Small intestine (tissue), 7 donors: Measurements from ENCODE around the gene ZNF138. TPM values are rescaled to one million over a fixed set of nuclear protein-coding genes. Genes with fewer than 3 reads are reported as not detected.
"Not testable (repeated sequence)": the region's sequence is repeated elsewhere in the genome, so short reads cannot be mapped to it uniquely, and the experiment has no call there.

Experiments
- DNase-seq, 2 donors: peaks; one replicate each; pipeline versions ENCODE4 v3.0.0 to v3.0.0-alpha.2; 2013
- FAIRE-seq: peaks from 2 replicates; lab custom pipeline; 2012; peaks lifted over from hg19 to GRCh38; lab: Jason Lieb, UNC
- H3K27ac ChIP-seq, 3 donors: one replicate each; pipeline ENCODE4 v1.5.1; 2013; ENCODE audit warnings: low read length in 2 of 3, mild to moderate bottlenecking in 2 of 3, control low read depth in 1 of 3, inconsistent platforms in 1 of 3, low read depth in 1 of 3, moderate library complexity in 1 of 3
- H3K27me3 ChIP-seq, 3 donors: one replicate each; pipeline ENCODE4 v1.6.1; 2013; ENCODE audit warnings: low read length in 3 of 3, inconsistent platforms in 1 of 3; ENCODE audit not compliant: control insufficient read depth in 3 of 3, insufficient read depth in 3 of 3
- H3K36me3 ChIP-seq, 3 donors: one replicate each; pipeline ENCODE4 v1.6.1; 2013; ENCODE audit warnings: low read length in 3 of 3, inconsistent platforms in 1 of 3, low read depth in 1 of 3, mild to moderate bottlenecking in 1 of 3, moderate library complexity in 1 of 3; ENCODE audit not compliant: control insufficient read depth in 3 of 3, insufficient read depth in 2 of 3
- H3K4me1 ChIP-seq, 3 donors: one replicate each; pipeline ENCODE4 v1.6.1; 2013; ENCODE audit warnings: low read length in 2 of 3, inconsistent platforms in 1 of 3, low read depth in 1 of 3, mild to moderate bottlenecking in 1 of 3, moderate library complexity in 1 of 3; ENCODE audit not compliant: control insufficient read depth in 3 of 3, insufficient read depth in 2 of 3
- H3K4me3 ChIP-seq, 3 donors: one replicate each; pipeline ENCODE4 v1.5.1; 2013; ENCODE audit warnings: low read length in 3 of 3, control low read depth in 1 of 3, inconsistent platforms in 1 of 3, low read depth in 1 of 3, mild to moderate bottlenecking in 1 of 3, moderate library complexity in 1 of 3
- H3K9me3 ChIP-seq, 2 donors: one replicate each; pipeline ENCODE4 v1.6.1; 2013; ENCODE audit warnings: low read depth in 1 of 2, low read length in 1 of 2; ENCODE audit not compliant: control insufficient read depth in 2 of 2, insufficient read depth in 1 of 2
- WGBS, 3 donors: extraction: QIAGEN DNeasy Blood & Tissue Kit; methylation state at CpG; one replicate each; pipeline ENCODE4 v1.1.7; 2013; 5-methylcytosine and 5-hydroxymethylcytosine counted together
- polyA plus RNA-seq, 4 donors: library from polyadenylated mRNA; stranded (reverse) in 3 of 4; unstranded in 1 of 4; fragments of 200-250 nt in 3 of 4; fragments of 120-200 nt in 1 of 4; gene quantifications; one replicate each; pipeline versions ENCODE4 v1.2.1 to v1.2.3, GENCODE V29; 2013
- donor health status: healthy with polysubstance abuse.
- donor health status: control.
- donor health status: control.
- donor health status: Bipolar disorder and iron deficiency.
- donor health status: healthy.

Gene ZNF138
- polyA plus RNA-seq, 4 donors = 3.2 to 10.6 (median 3.9) TPM

DNA sequence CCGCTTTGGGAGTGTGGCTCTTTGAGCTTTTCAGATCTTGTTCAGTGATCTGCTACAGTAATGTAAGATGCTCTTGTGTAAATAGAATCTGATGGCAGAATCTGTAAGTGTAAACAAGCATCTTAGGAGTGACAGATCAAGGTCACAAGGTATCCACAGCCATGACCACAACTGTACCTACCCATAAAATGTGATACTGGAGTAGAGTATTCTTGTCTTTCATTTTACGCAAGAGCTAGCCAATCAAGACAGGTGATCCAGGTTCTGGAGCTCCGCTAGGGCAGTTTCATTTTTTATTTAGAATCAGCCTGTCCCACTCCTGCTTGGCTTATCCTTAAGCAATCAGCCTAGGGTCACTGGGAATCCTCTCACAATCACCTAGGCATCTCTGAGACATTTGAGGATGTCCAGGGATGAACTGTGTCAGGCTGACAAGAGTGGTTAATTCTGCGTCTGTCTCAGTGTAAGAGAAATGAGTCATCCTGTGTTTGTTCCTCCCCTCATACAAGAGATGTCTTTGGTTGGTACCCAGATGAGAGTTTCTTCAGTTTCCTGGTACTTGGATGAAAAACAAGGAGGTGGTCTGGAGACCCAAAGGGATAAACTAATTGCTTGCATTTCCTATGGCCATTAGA lies 13.6 kb downstream of the ZNF138 start:
- Histone ChIP-seq H3K36me3 (peaks cover 0 to 5% (median 0%) of the 10 kb centered on the region in 3 donors), H3K27me3 (no peaks in the 10 kb centered on the region), H3K9me3 (peaks cover 0 to 26% of the 10 kb centered on the region in 2 donors), H3K4me1 (no peaks in the 10 kb centered on the region), H3K4me3 (no peak overlapping the region), H3K27ac (no peak overlapping the region)
- no peak for FAIRE-seq
- WGBS, 3 donors = 91 to 97% (median 95%) methylated on average over 4 of the region's 4 CpGs
- no peak for DNase-seq

DNA sequence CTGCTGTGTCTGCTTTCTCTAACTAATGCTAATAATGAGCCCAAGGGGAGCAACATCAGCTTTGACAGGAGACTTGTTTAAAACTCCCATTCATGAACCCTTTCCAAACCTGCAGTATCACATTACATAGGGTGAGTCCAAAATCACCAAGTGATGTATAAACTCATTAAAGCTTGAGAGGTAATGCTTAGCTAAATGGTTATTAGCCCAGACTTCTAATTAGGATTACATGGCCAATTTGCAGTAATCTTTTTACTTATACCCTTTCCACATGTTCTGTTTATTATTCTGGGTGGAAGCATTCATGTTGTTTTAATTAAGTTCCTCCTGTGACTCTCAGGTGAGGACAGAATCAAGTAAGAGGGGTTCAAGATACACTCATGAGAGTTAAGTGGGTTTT lies 17.5 kb downstream of the ZNF138 start:
- Histone ChIP-seq H3K9me3 (peaks cover 0 to 15% of the 10 kb centered on the region in 2 donors), H3K27me3 (no peaks in the 10 kb centered on the region)

DNA sequence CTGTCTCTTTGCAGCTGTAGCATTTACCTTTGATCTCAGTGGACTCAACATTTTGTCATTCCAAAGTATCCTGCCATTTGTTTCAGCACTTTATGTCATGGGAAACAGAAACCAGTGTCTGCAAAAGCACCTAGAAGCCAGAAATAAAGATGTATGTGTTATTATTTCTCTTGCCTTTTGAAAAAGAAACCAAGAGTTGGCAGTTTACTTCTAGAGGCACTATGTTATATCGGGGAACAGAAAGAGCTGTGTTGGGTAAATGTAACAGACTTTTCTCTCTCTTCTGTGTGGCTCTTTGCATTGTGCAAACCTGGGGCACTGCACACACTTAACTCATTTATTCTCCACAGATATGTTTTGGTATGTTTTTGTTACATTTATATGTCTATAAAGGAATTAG lies 36.7 kb downstream of the ZNF138 start:
- FAIRE-seq (no peak), DNase-seq (no peak)
- Histone ChIP-seq H3K27me3 (no peaks in the 10 kb centered on the region), H3K4me1 (no peaks in the 10 kb centered on the region), H3K9me3 (peaks cover 0 to 9% of the 10 kb centered on the region in 2 donors), H3K27ac (no peak overlapping the region), H3K36me3 (peaks cover 0 to 2% (median 0%) of the 10 kb centered on the region in 3 donors), H3K4me3 (no peak overlapping the region)
- 95 to 100% (median 96%) methylated on average over 1 of the region's 1 CpG for WGBS, 3 donors

More for the DNA sequence above, 17.5 kb downstream of the ZNF138 start:
- Histone ChIP-seq H3K36me3 (peaks cover 0 to 2% (median 0%) of the 10 kb centered on the region in 3 donors), H3K27ac (no peak overlapping the region), H3K4me1 (no peaks in the 10 kb centered on the region), H3K4me3 (no peak overlapping the region)
- DNase-seq = no peak
- no peak for FAIRE-seq

DNA sequence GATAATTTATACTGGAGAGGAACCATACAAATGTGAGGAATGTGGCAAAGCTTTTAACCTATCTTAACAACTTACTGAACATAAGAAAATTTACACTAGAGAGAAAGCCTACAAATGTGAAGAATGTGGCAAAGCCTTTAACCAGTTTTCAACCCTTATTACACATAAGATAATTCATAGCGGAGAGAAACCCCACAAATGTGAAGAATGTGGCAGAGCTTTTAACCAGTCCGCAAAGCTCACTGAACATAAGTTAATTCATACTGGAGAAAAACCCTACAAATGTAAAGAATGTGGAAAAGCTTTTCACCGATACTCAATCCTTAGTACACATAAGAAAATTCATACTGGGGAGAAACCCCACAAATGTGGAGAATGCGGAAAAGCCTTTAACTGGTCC lies 37.9 kb downstream of the ZNF138 start:
- Histone ChIP-seq H3K27me3 (no peaks in the 10 kb centered on the region), H3K9me3 (peaks cover 0 to 15% of the 10 kb centered on the region in 2 donors), H3K4me3 (no peak overlapping the region), H3K4me1 (no peaks in the 10 kb centered on the region), H3K27ac (no peak overlapping the region), H3K36me3 (peaks cover 0 to 2% (median 0%) of the 10 kb centered on the region in 3 donors)
- no peak for FAIRE-seq
- WGBS, 3 donors = 85 to 98% (median 86%) methylated on average over 4 of the region's 4 CpGs
- no peak for DNase-seq

DNA sequence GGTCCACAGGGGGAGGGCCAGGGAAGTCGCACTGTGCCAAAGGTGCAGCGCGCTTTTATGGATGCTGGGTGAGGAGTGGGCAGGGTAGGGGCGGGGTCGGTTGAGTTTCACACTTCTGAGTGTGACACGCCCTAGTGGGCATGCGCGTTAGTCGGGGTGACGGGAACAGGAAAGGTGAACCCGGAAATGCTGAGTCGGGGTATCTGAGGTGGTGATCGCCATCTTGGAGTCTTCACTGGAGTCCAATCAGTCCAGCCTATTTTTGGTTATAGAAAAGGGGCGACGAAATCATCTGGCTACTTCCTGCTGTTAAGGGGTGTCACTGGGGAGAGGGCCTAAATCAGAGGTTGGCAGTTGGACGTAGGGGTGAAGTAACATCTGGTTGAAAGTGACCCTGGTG lies 40.8 kb downstream of the ZNF138 start:
- FAIRE-seq (no peak), DNase-seq (no peak)
- Histone ChIP-seq H3K9me3 (peaks cover 0 to 34% of the 10 kb centered on the region in 2 donors), H3K4me1 (no peaks in the 10 kb centered on the region), H3K27me3 (no peaks in the 10 kb centered on the region), H3K4me3 (no peak overlapping the region), H3K36me3 (peaks cover 0 to 2% (median 0%) of the 10 kb centered on the region in 3 donors), H3K27ac (no peak overlapping the region)
- WGBS, 3 donors = 86 to 90% (median 90%) methylated on average over 9 to 16 of the region's 16 CpGs

DNA sequence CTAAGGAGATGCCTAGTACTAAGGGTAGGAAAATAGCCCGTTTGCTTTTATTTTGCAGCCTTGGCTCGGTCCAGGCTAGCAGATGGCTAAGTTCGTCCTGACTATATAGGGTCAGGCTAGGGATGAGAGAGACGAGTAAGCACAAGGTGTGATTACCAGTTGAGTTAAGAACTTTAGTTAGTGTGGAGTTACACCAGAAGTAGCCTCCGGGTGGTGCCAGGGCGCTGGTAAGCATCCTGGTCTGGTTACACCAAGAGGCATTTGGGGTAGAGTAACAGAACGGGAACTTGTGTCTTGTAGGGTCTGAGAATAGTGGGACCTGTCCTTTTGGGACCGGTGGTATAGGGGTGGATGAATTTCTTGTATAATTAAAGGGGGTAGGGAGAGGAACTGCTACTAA lies 41.6 kb downstream of the ZNF138 start:
- not testable (repeated sequence) for FAIRE-seq, H3K27ac ChIP-seq, H3K27me3 ChIP-seq, H3K4me1 ChIP-seq, H3K36me3 ChIP-seq, H3K4me3 ChIP-seq, DNase-seq
- peaks cover 0 to 34% of the 10 kb centered on the region in 2 donors for H3K9me3 ChIP-seq
- WGBS, 3 donors = 89 to 93% (median 90%) methylated on average over 8 of the region's 8 CpGs

DNA sequence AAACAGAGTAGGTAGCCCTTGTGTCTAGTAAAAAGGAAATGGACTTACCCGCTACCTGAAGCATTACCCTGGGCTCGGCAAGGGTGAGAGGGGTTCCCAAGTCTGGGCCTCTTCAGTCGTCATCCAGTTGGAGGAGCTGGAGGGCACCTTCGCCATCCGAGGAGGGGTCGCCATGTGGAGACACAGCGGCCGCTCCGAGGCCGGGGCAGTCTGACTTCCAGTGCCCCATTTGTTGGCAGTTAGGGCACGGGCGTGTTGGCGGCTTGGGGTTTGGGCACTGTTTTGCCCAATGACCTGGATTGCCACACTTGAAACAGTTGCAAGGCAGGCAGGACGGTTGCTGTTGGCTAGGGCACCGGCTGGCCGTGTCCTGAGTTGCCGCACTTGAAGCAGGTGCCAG lies 43.8 kb downstream of the ZNF138 start:
- H3K27me3 ChIP-seq, DNase-seq, FAIRE-seq, H3K27ac ChIP-seq, H3K4me3 ChIP-seq, H3K4me1 ChIP-seq, H3K36me3 ChIP-seq: not testable (repeated sequence)
- peaks cover 0 to 34% of the 10 kb centered on the region in 2 donors for H3K9me3 ChIP-seq
- WGBS, 3 donors = 83 to 100% (median 89%) methylated on average over 7 to 17 of the region's 17 CpGs

DNA sequence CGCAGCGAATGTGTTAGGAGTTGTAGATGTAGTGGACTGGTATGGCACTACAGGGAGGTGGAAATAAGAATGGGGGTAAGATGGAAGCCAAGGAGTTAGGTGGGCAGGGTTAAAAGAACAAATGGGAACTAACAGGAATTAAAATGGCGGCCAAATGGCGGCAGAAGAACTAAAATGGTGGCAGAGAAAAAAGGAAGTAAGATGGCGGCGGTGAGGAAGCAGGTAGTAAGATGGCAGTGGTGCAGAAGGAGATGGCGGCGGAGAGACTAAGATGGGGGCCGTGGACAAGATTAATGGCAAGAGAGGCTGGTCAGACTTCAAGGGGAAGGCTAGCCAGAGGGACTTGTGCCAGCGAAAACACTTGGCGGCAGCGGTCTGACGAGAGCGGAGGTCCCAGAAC lies 44.5 kb downstream of the ZNF138 start:
- peaks cover 0 to 32% of the 10 kb centered on the region in 2 donors for H3K9me3 ChIP-seq
- no peak overlapping the region for H3K27ac ChIP-seq
- H3K4me3 ChIP-seq = no peak overlapping the region
- WGBS, 3 donors = 80 to 85% (median 83%) methylated on average over 14 of the region's 14 CpGs
- DNase-seq = no peak
- H3K4me1 ChIP-seq = no peaks in the 10 kb centered on the region
- no peaks in the 10 kb centered on the region for H3K27me3 ChIP-seq
- no peaks in the 10 kb centered on the region for H3K36me3 ChIP-seq
- no peak for FAIRE-seq

DNA sequence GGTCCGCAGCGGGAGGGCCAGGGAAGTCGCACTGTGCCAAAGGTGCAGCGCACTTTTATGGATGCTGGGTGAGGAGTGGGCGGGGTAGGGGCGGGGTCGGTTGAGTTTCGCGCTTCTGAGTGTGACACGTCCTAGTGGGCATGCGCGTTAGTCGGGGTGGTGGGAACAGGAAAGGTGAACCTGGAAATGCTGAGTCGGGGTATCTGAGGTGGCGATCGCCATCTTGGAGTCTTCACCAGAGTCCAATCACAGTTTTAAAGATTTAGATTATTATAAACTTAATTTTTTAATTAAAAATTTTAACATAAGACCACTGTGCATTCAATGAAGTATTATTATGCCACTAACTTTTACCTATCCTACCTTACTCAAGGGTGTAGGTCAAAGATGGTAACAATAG lies 45.7 kb downstream of the ZNF138 start:
- Histone ChIP-seq H3K4me3 (no peak overlapping the region), H3K4me1 (no peaks in the 10 kb centered on the region), H3K27ac (no peak overlapping the region), H3K36me3 (no peaks in the 10 kb centered on the region), H3K27me3 (no peaks in the 10 kb centered on the region), H3K9me3 (peaks cover 0 to 33% of the 10 kb centered on the region in 2 donors)
- no peak for DNase-seq
- no peak for FAIRE-seq
- WGBS, 3 donors = 94 to 98% (median 97%) methylated on average over 15 to 16 of the region's 16 CpGs
